Measurements from ENCODE around the gene PLA2G2C. TPM values are rescaled to one million over a fixed set of nuclear protein-coding genes. Genes with fewer than 3 reads are reported as not detected.
A peak's percentile ranks its signal among the peaks of the same experiment; 100 is the strongest.

PLA2G2C gene
- polyA plus RNA-seq, 4 donors, result 0.01 TPM; not detected in 3

DNA sequence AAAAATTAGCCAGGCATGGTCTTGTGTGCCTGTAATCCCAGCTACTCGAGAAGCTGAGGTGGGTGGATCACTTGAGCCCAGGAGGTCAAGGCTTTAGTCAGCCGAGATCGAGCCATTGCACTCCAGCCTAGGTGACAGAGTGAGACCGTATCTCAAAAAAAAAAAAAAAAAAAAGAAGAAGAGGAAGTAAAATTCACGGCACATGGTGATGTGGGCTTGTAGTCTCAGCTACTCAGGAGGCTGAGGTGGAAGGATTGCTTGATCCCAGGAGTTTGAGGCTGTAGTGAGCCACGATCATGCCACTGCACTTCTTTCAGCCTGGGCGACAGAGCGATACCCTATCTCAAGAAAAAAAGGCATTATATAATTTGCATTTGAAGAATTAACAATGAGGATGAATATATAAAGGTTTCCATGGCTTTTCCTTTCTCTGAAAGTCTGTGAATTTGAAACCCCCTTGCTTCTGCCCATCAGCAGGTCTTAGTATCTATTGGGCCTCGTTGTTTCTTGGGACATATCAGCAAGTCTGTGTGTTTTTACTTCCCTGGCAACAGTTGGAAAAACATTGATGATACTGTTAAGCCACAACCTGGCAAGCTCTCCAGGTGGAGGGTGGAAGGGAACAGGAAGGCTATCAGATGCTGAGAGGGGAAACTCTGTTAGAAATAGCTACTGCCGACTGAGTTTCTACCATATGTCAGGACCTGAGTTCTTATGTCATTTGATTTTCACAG lies 62.4 kb downstream of the PLA2G2C start:
- H3K27ac ChIP-seq (ENCODE audit: low read depth in 1 of 3, low read length in 2 of 3), result no peak overlapping the region
- H3K4me3 ChIP-seq (ENCODE audit: low read depth in 1 of 3, low read length in 3 of 3), result no peak overlapping the region
- FAIRE-seq (no peak), DNase-seq (peak in 1 of 2 donors; percentile 27)
- no peaks in the 10 kb centered on the region for H3K27me3 ChIP-seq (ENCODE audit: control insufficient read depth in 3 of 3, insufficient read depth in 3 of 3, low read length in 3 of 3)
- no peaks in the 10 kb centered on the region for H3K9me3 ChIP-seq (ENCODE audit: control insufficient read depth in 2 of 2, insufficient read depth in 1 of 2, low read depth in 1 of 2, low read length in 1 of 2)
- WGBS, 3 donors, result 33 to 62% (median 39%) methylated on average over 10 of the region's 10 CpGs
- no peaks in the 10 kb centered on the region for H3K36me3 ChIP-seq (ENCODE audit: control insufficient read depth in 3 of 3, insufficient read depth in 2 of 3, low read depth in 1 of 3, low read length in 3 of 3)
- H3K4me1 ChIP-seq (ENCODE audit: control insufficient read depth in 3 of 3, insufficient read depth in 2 of 3, low read depth in 1 of 3, low read length in 2 of 3), result no peaks in the 10 kb centered on the region

DNA sequence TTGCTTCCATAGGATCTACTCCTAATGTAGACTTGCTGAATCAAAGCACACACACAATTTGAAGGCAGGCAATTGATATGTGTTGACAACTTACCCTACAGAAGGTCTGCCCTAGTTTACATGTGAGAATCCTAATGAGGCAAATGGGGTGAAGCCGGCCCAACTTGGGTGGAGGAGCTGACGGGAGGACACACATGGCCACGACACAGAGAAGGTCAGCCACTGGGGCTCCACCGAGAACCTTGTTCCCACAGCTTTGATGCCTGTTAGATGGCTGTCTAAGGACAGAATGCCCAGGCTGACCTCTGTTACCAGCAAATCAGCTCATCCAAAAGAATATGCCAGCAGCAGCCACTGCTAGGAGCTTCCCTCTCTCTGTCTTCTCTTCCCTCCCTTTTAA lies 65.5 kb downstream of the PLA2G2C start:
- H3K4me1 ChIP-seq (ENCODE audit: control insufficient read depth in 3 of 3, insufficient read depth in 2 of 3, low read depth in 1 of 3, low read length in 2 of 3), result no peaks in the 10 kb centered on the region
- no peaks in the 10 kb centered on the region for H3K36me3 ChIP-seq (ENCODE audit: control insufficient read depth in 3 of 3, insufficient read depth in 2 of 3, low read depth in 1 of 3, low read length in 3 of 3)
- 85 to 93% (median 92%) methylated on average over 4 of the region's 4 CpGs for WGBS, 3 donors
- FAIRE-seq, result no peak
- no peaks in the 10 kb centered on the region for H3K27me3 ChIP-seq (ENCODE audit: control insufficient read depth in 3 of 3, insufficient read depth in 3 of 3, low read length in 3 of 3)
- H3K4me3 ChIP-seq (ENCODE audit: low read depth in 1 of 3, low read length in 3 of 3), result no peak overlapping the region
- DNase-seq, result no peak
- no peak overlapping the region for H3K27ac ChIP-seq (ENCODE audit: low read depth in 1 of 3, low read length in 2 of 3)
- H3K9me3 ChIP-seq (ENCODE audit: control insufficient read depth in 2 of 2, insufficient read depth in 1 of 2, low read depth in 1 of 2, low read length in 1 of 2), result no peaks in the 10 kb centered on the region

DNA sequence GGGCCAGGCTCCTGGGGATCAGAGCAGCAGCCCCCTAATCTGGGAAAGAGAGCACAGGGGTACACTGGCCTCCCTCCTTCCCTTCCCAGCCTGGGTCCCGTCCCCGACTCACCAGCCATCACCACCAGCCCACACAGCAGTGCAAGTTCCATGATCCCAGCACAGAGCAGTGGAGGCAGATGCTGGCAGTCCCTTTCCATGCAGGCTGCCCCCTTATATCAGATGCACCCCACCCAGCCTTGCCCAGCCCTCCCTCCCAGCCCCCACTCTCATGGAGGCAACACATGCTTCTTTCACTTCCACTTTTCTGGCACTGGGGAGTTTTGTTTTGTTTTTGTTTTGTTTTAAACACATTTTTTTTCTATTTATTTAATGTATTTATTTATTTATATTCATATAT lies 67.0 kb downstream of the PLA2G2C start, which contains the start of gene PLA2G2D:
PLA2G2D (minus strand) TSS at position 190 of the 400 bp plus-strand sequence; CDS start at position 152, 38 bp downstream.
- FAIRE-seq, result no peak
- no peaks in the 10 kb centered on the region for H3K4me1 ChIP-seq (ENCODE audit: control insufficient read depth in 3 of 3, insufficient read depth in 2 of 3, low read depth in 1 of 3, low read length in 2 of 3)
- no peak within 1 kb of the TSS for H3K27ac ChIP-seq (ENCODE audit: low read depth in 1 of 3, low read length in 2 of 3)
- H3K36me3 ChIP-seq (ENCODE audit: control insufficient read depth in 3 of 3, insufficient read depth in 2 of 3, low read depth in 1 of 3, low read length in 3 of 3), result no peaks in the 10 kb centered on the region
- WGBS, 3 donors, result 87 to 100% methylated on average over 2 of the region's 2 CpGs; no CpG with 5 or more reads in 1 of the 3 donors
- no peaks in the 10 kb centered on the region for H3K27me3 ChIP-seq (ENCODE audit: control insufficient read depth in 3 of 3, insufficient read depth in 3 of 3, low read length in 3 of 3)
- no peak within 1 kb of the TSS for H3K4me3 ChIP-seq (ENCODE audit: low read depth in 1 of 3, low read length in 3 of 3)
- DNase-seq, result no peak
- H3K9me3 ChIP-seq (ENCODE audit: control insufficient read depth in 2 of 2, insufficient read depth in 1 of 2, low read depth in 1 of 2, low read length in 1 of 2), result no peaks in the 10 kb centered on the region

DNA sequence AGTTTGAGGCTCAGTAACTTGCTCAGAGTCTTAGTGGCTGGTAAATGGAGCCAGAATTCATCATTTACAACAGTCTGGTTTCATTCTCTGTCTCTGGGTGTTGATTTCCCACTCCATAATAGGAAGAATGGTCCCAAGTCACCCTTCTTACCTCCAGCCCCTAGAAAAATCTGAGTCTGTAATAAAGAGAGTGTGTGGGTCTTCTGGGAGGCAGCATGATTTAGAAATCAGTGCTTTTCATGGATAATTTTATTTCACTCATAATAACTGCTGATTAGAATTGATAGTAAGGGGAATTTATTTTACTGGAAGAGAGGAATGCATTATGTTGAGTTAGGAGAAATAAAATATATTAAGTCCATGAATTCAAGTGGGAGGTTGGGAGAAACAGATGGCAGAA lies 69.1 kb downstream of the PLA2G2C start:
- H3K9me3 ChIP-seq (ENCODE audit: control insufficient read depth in 2 of 2, insufficient read depth in 1 of 2, low read depth in 1 of 2, low read length in 1 of 2), result no peaks in the 10 kb centered on the region
- no peak overlapping the region for H3K4me3 ChIP-seq (ENCODE audit: low read depth in 1 of 3, low read length in 3 of 3)
- no peaks in the 10 kb centered on the region for H3K36me3 ChIP-seq (ENCODE audit: control insufficient read depth in 3 of 3, insufficient read depth in 2 of 3, low read depth in 1 of 3, low read length in 3 of 3)
- H3K27ac ChIP-seq (ENCODE audit: low read depth in 1 of 3, low read length in 2 of 3), result no peak overlapping the region
- no peaks in the 10 kb centered on the region for H3K4me1 ChIP-seq (ENCODE audit: control insufficient read depth in 3 of 3, insufficient read depth in 2 of 3, low read depth in 1 of 3, low read length in 2 of 3)
- peaks cover 0 to 2% (median 0%) of the 10 kb centered on the region in 3 donors for H3K27me3 ChIP-seq (ENCODE audit: control insufficient read depth in 3 of 3, insufficient read depth in 3 of 3, low read length in 3 of 3)
- FAIRE-seq (no peak), DNase-seq (no peak)

DNA sequence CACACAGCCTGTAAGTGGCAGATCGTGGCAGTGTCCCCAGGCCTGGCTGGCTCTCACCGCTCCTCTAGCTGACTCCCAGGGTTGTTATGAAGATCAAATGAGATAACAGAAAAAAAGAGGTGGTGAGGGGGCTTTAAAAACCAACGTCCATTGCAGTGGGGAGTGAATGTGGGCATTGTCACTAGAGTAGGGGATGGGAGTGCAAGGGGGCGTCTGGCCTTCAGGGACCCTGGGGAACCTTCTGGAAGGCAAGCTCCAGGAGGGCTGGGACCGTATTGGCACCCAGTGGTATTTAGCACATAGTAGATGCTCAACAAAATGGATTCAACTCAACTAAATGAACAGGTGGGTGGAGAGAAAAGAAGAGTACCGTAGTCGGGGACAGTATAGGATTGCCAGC lies 70.4 kb downstream of the PLA2G2C start:
- 78 to 84% (median 81%) methylated on average over 7 of the region's 7 CpGs for WGBS, 3 donors
- no peak overlapping the region for H3K27ac ChIP-seq (ENCODE audit: low read depth in 1 of 3, low read length in 2 of 3)
- no peaks in the 10 kb centered on the region for H3K9me3 ChIP-seq (ENCODE audit: control insufficient read depth in 2 of 2, insufficient read depth in 1 of 2, low read depth in 1 of 2, low read length in 1 of 2)
- H3K36me3 ChIP-seq (ENCODE audit: control insufficient read depth in 3 of 3, insufficient read depth in 2 of 3, low read depth in 1 of 3, low read length in 3 of 3), result no peaks in the 10 kb centered on the region
- peaks cover 0 to 2% (median 0%) of the 10 kb centered on the region in 3 donors for H3K27me3 ChIP-seq (ENCODE audit: control insufficient read depth in 3 of 3, insufficient read depth in 3 of 3, low read length in 3 of 3)
- DNase-seq, result no peak
- no peaks in the 10 kb centered on the region for H3K4me1 ChIP-seq (ENCODE audit: control insufficient read depth in 3 of 3, insufficient read depth in 2 of 3, low read depth in 1 of 3, low read length in 2 of 3)
- H3K4me3 ChIP-seq (ENCODE audit: low read depth in 1 of 3, low read length in 3 of 3), result no peak overlapping the region
- no peak for FAIRE-seq

DNA sequence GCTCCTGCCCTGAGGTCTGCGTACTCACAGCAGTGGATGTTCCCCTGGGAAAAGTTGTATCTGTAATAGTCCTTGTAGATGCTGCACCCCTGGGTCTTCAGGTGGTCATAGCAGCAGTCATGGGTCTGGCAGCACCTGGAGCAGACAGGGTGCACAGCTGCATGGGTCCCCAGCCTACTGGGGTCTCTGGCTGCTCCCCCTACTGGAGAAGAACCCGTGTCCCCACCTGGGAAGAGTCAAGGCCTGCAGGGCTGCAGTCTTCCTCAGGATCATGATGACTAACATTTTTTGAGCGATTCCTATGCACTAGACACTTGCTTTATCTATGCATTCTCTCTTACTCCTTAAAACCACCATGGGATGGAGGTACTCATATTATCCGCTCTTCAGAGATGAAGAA lies 70.8 kb downstream of the PLA2G2C start:
- no peak overlapping the region for H3K27ac ChIP-seq (ENCODE audit: low read depth in 1 of 3, low read length in 2 of 3)
- no peaks in the 10 kb centered on the region for H3K9me3 ChIP-seq (ENCODE audit: control insufficient read depth in 2 of 2, insufficient read depth in 1 of 2, low read depth in 1 of 2, low read length in 1 of 2)
- no peak overlapping the region for H3K4me3 ChIP-seq (ENCODE audit: low read depth in 1 of 3, low read length in 3 of 3)
- 82 to 84% (median 82%) methylated on average over 4 of the region's 4 CpGs for WGBS, 3 donors
- DNase-seq (no peak), FAIRE-seq (no peak)
- H3K27me3 ChIP-seq (ENCODE audit: control insufficient read depth in 3 of 3, insufficient read depth in 3 of 3, low read length in 3 of 3), result peaks cover 0 to 2% (median 0%) of the 10 kb centered on the region in 3 donors
- no peaks in the 10 kb centered on the region for H3K4me1 ChIP-seq (ENCODE audit: control insufficient read depth in 3 of 3, insufficient read depth in 2 of 3, low read depth in 1 of 3, low read length in 2 of 3)
- H3K36me3 ChIP-seq (ENCODE audit: control insufficient read depth in 3 of 3, insufficient read depth in 2 of 3, low read depth in 1 of 3, low read length in 3 of 3), result no peaks in the 10 kb centered on the region

DNA sequence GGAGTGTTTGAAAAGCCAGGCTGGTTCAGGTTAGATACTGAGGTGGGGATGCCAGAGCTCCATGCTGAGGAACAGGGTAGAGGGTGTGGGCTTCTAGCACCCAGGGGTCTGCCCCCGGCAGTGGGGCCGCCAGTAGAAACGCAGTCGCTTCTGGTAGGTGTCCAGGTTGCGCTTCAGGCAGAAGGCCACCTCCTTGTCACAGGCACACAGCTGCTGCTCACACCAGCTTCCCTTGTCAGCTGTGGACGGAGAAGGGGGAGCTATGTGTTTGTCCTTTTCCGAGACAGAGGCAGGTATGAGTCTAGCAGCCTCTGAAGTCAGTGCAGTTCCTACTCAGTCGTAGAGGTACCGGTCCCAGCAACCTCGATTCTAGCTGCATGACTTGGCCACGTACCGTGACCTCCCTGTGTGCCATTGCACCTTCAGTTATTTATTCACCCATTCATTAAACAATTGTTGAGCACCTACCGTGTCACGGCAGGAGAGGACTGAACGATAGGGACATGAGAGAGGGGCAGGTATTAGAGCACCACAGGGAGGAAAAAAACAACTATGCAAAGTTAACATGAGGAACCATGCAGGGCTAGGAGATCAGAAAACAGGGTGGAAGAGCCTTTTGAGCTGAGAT lies 72.2 kb downstream of the PLA2G2C start:
- H3K36me3 ChIP-seq (ENCODE audit: control insufficient read depth in 3 of 3, insufficient read depth in 2 of 3, low read depth in 1 of 3, low read length in 3 of 3), result no peaks in the 10 kb centered on the region
- DNase-seq (no peak), FAIRE-seq (no peak)
- H3K9me3 ChIP-seq (ENCODE audit: control insufficient read depth in 2 of 2, insufficient read depth in 1 of 2, low read depth in 1 of 2, low read length in 1 of 2), result no peaks in the 10 kb centered on the region
- H3K27me3 ChIP-seq (ENCODE audit: control insufficient read depth in 3 of 3, insufficient read depth in 3 of 3, low read length in 3 of 3), result peaks cover 0 to 2% (median 0%) of the 10 kb centered on the region in 3 donors
- H3K27ac ChIP-seq (ENCODE audit: low read depth in 1 of 3, low read length in 2 of 3), result no peak overlapping the region
- H3K4me3 ChIP-seq (ENCODE audit: low read depth in 1 of 3, low read length in 3 of 3), result no peak overlapping the region
- WGBS, 3 donors, result 66 to 71% (median 67%) methylated on average over 15 of the region's 15 CpGs
- H3K4me1 ChIP-seq (ENCODE audit: control insufficient read depth in 3 of 3, insufficient read depth in 2 of 3, low read depth in 1 of 3, low read length in 2 of 3), result no peaks in the 10 kb centered on the region

Data from small intestine (tissue), 7 donors.